K562 (cell line): ENCODE data around the gene FMN1.

Experiments used
- ARID3A ChIP-seq: IDR thresholded peaks from 2 replicates; pipeline ENCODE4 v1.6.1; 2012; ENCODE audit warnings: low read depth, low read length, improper control_type of control experiment, borderline replicate concordance
- ARNT ChIP-seq, 2 experiments: fragments of 450-650 bp; IDR thresholded peaks; 2 replicates each; pipeline ENCODE4 v1.6.1; 2016; ENCODE audit warnings: mild to moderate bottlenecking in 1 of 2
- MAFF ChIP-seq: IDR thresholded peaks from 2 replicates; pipeline ENCODE4 v1.6.1; 2012; ENCODE audit warnings: low read length, improper control_type of control experiment
- POLR2AphosphoS5 ChIP-seq: IDR thresholded peaks from 2 replicates; pipeline ENCODE4 v1.6.1; 2011; ENCODE audit warnings: mild to moderate bottlenecking, low read depth, low read length, moderate library complexity; ENCODE audit not compliant: control insufficient read depth, insufficient read depth
- RNF219 ChIP-seq: fragments of 250-450 bp; sonication (Bioruptor Pico); IDR thresholded peaks from 2 replicates; pipeline ENCODE4 v1.5.0; 2022; ENCODE audit warnings: mild to moderate bottlenecking
- SREBF2 ChIP-seq: sonication (generic); formaldehyde crosslinking; IDR thresholded peaks from 2 replicates; pipeline ENCODE4 v1.4.0; 2020; ENCODE audit warnings: mild to moderate bottlenecking, missing genetic modification reagents
- TAF7 ChIP-seq: fragments of 450-650 bp; IDR thresholded peaks from 2 replicates; pipeline ENCODE4 v1.6.1; 2016; ENCODE audit warnings: missing genetic modification characterization, missing compliant biosample characterization
- ZBTB17 ChIP-seq: fragments of 450-650 bp; formaldehyde crosslinking; IDR thresholded peaks from 2 replicates; pipeline ENCODE4 v1.4.0; 2020; ENCODE audit warnings: mild to moderate bottlenecking

GRCh38 chr15:32919749-32920414, 274.6 kb downstream of the FMN1 start:
- no peak for TF ChIP-seq POLR2AphosphoS5
- no peak for TF ChIP-seq ARID3A
- no peak for TF ChIP-seq TAF7 (tag)
- TF ChIP-seq ZBTB17 (CRISPR knock-in tag) = no peak
- TF ChIP-seq RNF219 (CRISPR knock-in tag) = no peak
- no peak for TF ChIP-seq ARNT (IDR thresholded peaks at IDR 0.05)
- no peak for TF ChIP-seq MAFF
- TF ChIP-seq SREBF2 (CRISPR knock-in tag) = no peak
